ENCODE data around the gene FOXP2.
"Not testable (repeated sequence)": the region's sequence is repeated elsewhere in the genome, so short reads cannot be mapped to it uniquely, and the experiment has no call there.

The FOXP2 gene

GRCh38 chr7:114414156-114415063 is at the start of gene FOXP2:
Gene FOXP2 (plus strand): TSS chr7:114414815. CDS start chr7:114426512, 11,697 bp downstream.
- DNase-seq = no peak

DNA sequence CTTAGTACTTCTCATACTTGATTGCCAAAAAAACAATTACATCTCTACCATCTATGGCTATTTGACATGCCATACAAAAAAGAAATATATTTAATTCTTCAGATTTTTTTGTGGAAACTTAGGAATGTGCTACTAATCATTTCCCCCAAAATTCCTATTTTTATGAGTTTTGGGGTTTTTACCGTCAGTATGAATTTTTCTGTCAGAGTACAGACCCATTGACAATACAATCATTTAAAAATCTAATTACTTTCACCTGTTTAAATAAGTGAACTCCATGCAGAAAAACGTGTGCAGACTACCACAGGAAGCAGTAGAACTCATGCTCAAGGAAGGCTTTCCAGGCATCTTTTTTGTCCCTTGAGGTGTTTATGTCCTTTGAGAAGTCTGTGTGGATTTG is 48.8 kb upstream of the FOXP2 start:
- no peak for DNase-seq

- DNase-seq = no peak
Observed at GRCh38 chr7:114368492-114368891, 46.1 kb upstream of the FOXP2 start.

- no peak for DNase-seq
Observed at GRCh38 chr7:114369294-114369693, 45.3 kb upstream of the FOXP2 start.

DNA sequence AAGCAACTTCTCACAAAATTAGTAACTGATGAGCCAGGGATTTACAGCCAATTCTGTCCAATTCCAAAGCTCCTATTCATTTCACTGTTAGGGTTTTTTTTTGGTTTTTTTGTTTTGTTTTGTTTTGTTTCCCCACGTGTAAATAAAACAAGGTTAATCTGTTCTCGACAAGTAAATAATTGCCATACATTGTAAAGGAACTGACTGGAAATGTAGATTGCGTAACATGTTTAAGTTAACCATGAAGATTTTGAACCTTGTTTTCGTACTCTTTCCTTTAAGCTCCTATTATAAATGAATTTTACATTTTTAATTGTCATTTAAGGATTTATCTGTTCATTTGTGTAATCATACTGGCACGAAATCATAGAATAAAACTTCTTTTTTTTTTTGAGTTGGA is 42.0 kb upstream of the FOXP2 start:
- no peak for DNase-seq

DNA sequence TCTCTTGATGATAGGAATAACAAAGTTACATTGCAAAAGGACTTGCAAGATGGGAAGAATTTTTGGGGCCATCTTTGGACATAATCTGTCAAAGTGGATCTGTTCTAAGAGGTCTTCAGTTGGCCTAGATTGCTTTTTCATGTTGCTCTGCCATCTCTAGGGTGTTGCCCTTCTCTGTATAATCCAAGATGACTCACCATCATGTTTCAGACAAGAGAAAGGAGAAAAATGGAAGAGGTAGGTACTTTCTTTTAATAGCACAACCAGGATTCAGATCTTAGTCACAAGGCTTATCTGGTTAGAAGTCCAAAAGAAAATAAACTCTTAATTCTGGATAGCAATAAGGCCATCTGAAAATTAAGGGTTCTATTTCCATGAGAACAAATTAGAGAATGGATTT is 38.7 kb upstream of the FOXP2 start:
- no peak for DNase-seq

DNA sequence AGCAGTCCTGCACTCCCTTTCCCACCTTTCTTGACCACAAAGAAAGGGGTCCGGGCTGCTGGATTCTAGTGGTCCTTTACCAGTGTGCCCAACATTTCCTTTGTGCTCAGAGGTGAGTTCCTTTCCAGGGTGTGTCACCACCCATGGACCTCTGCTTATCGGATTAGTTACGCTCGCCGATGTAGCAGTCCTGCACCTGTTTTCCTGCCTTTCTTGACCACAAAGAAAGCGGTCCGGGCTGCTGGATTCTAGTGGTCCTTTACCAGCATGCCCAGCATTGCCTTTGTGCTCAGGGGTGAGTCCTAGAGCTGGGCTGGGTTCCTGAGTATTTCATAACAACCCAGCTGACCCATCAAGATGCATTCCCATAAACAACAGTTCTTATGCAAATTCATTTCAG is 30.7 kb upstream of the FOXP2 start:
- not testable (repeated sequence) for DNase-seq

GRCh38 chr7:114384346-114384745 is 30.3 kb upstream of the FOXP2 start:
- DNase-seq = not testable (repeated sequence)

DNA sequence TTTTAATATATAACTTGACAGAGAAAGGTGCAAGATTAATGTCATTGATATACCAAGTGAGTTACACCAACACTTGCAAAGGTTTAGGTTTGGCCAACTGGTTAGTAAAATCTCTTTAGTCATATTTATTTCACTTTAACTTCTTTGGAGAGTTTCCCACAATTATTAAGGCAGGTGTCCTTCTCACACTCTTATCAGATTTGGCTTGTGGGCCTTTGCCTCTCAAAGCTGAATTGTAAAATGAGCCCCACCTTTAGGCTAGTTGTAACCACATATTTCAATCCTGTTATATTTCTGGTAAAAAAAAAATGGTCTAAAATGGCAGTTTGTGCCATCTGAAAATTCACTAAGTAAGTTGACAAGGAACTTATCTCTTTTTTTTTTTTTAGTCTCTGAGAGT is 26.6 kb upstream of the FOXP2 start:
- DNase-seq = no peak

GRCh38 chr7:114392686-114393085 is 21.9 kb upstream of the FOXP2 start:
- no peak for DNase-seq

DNA sequence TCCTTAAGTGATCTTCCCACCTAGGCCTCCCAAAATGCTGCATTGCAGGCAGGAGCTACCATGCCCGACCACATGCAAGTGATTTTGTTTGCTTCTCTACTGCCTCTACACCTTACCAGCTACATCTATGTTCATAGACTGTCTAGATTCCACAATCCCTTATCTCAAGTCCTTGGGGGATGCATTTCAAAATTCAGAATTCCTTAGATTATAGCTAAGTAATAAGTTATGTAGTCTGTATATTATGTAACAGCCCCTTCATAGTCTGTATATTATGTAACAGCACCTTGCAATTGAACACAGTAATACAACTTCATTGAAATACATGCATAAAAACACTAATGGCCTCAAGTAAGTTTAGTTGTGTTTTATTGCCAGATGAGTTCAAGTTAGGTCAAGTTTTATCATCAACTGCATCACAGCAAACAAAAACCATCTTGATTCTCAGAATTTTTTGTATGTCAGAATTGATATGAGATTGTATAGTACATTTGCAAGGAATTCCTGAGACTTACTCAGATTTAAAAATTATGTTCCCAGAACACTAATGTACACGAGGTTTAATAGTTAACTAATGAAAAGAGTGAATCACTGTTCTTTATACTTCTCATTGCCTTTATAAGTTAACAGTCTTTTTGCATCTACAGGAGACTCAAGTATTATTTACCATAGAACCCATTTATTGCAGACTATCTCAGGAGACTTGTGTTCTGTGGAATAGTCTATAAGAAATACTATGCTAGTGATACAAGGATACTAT is 11.6 kb upstream of the FOXP2 start:
- no peak for DNase-seq

- no peak for DNase-seq
Observed at GRCh38 chr7:114405427-114405826, 9.2 kb upstream of the FOXP2 start.

DNA sequence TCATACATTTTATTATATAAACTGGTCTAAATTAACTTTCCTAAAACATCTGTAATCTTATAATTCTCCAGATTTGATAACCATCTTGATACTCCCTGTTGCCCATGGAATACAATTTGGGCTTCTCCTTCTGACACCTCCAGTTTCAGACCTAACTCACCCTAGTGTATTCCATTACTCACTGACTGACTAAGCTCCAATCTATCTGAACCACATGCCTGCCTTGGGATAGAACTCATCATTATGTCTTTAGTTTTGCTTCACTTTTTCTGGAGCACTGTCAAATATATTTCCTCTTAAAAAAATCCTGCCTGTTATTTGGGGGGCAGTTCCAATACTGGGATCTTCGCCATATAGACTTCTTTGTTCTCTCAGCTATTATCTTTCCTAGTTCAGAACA is 4.9 kb upstream of the FOXP2 start:
- DNase-seq = no peak

DNA sequence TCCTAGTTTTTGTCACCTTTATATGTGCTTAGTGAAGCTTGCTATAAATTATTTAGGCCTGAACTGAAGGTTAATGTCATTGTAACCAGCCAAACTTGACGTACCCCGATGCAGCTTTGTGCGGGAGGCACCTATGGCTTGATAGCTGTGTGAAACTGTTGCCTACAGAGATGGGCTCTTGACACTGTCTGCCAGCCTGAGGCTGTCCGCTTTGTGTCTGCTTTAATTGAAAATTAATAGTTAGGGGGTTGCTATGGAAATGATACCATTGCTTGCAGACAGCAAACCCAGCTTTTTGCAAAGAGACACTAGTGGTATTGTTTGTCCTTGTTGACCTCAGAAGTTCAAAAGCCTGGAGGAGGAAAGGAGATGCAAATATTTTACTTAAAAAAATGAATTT is 2.1 kb upstream of the FOXP2 start:
- DNase-seq = no peak

DNA sequence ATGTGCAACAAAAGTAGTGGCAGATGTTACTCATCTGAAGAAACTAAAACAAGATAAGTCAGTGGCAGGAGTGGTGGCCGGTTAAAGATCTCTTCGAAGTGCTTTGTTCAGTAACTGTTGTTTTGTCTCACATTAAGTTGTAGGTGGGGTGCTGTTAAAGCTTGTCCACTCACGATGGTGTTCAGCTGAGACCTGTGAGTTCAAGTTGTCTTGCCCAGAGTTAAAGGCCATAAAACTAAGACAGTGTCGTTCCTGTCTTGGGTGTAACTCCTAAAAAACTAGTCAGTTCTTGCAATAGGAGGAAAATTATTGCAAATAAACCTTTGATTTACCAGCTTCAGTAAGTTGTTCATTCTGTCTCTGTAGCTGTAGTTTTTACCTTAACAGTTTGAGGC is 857 bp upstream of the FOXP2 start:
- DNase-seq = no peak

DNA sequence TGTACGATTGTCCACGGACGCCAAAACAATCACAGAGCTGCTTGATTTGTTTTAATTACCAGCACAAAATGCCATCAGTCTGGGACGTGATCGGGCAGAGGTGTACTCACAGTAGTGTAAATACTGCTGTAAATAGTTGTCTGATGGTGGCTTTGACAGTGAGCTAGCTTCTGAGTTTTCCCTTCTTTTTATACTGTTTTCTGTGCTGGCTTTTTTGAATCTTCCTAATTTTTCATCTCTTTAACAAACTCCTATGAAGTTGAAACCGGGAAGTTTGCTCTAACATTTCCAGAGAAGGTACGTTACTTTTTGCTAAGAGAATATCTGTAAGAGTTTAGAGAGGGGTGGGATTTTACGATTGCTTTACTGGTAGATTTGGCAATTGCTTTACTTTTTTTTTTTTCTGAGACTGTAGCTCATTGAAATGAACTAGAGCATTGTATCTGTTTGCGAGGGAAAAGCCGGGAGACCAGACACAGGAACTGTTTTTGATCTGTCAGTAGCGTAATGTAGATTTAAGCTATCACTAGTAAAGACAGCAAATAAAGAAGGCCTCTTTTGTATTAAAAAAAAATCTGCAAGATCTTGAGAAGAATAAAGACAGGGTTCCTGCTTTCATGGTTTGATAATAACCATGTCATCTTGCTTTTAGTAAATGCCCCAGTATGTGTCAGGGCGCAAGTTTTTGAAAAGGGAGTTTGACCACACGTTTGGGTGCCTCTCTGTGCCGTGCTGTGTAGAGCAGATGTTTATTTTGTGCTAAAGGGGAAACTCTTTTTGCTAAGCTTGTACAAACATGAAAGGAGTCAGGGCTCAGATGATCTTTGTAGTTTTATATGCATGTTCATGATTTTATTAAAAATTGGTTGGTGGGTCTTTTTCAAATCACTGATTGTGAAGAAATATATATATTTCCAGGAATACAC is 712 bp downstream of the FOXP2 start:
- DNase-seq = no peak

GRCh38 chr7:114416129-114416990 is 1.7 kb downstream of the FOXP2 start:
- DNase-seq = no peak

DNA sequence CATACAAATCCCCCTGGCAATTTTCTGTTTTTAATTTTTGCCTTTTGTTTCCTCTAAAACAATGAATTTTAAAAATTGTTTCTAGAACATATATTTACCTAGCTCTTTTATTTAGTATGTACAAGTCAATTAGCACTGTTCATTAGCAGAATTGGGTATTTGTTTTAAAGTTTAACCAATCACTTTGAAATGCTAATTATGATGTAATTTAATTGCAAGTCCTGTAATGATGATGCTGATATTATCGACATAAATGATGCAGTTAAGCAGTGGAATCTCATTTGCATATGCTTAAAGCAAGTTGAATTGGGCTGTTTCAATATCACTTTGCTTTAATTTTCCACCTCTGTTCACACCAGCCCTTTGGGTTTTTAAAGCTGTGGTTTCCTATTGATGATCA is 2.7 kb downstream of the FOXP2 start:
- no peak for DNase-seq

DNA sequence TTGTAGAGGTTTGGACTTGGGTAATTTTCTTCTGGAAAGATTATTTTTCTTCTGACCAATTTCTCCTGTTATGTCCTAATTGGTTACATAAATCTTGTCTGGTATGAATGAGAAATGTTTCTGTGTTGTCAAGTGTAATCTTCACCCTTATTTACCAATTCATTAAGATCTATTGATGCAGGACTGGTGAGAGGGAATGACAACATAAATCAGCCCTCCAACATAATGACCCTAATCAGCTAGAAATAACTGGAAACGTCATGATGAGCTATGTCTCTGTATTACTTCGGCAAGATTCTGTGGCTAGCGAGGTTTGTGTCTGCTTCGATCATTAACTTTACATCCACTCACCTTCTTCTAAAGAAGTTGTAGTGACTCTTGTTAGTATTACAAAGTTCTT is 3.5 kb downstream of the FOXP2 start:
- no peak for DNase-seq

DNA sequence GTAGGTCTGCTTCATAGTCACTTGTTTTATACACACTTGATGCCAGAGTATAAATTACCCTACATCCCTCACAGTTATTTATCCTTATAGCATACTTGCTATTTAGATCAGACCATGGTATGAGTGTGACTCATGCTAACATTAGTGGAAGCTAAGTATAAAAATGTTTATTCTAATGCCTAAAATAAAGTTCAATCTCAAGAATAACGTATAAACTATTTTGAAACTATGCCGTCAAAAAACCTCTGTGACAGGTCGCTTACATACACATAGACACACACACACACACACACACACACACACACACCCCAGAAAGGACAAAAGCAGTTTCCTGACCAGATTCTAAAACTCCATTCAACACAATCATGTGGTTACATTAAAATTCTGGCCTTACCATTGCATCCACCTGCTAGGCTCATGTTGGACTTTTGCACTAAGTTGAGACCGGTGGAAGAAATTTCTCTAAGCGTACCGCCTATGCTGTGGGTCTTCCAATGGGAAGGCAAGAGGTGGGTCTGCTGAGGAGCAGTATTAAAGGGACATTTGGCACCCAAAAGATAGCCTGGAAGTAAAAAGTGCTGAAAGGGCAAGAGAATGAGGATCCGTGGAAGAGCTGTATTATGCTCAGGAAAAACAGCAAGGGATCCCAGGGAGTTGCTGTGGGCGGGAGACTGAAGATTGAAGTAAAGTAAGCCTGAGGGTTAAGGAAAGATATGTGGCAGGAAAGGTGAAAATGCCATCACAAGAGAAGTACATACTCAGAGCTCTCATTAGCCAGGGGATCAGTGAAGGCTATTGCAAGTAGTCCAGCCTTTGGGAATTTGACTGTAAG is 5.0 kb downstream of the FOXP2 start:
- no peak for DNase-seq

Measured in GF-D8 (cell line).